CD1c-positive myeloid dendritic cell (primary cell): Measurements from ENCODE around the gene ERCC1.

Experiments used
- DNase-seq: peaks from one replicate; pipeline ENCODE4 v3.0.0-alpha.2; 2016; ENCODE audit errors: extremely low spot score

The ERCC1 gene

DNA sequence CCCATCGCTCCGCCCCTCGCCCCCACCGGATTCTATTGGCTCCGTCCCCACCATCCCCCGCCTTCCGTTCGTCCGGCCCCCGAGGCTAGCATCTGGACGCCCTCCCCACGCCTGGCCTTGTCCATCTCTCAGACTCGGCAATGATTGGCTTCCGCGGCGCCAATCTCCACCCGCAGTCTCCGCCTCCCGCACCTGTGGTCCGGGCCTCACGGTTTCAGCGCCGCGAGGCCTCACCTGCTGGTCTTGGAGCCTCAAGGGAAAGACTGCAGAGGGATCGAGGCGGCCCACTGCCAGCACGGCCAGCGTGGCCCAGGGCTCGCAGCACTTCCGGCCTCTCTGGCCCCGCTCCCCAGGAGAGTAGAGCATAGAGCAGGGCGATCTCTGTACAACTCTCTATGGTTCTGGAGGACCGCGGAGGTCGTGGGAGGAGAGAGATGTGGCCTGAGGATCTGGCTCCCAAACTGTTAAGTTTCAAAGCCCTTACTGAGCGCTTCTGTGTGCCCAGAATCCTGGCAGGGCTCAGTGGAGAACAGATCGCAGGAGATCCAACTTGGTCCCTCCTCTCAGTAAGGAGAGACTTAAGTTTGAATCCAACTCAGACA is at the start of gene ERCC1:
Gene ERCC1 (minus strand): TSS at position 329 of the 602 bp plus-strand sequence. CDS start 543 bp downstream, outside the sequence.
- peak; percentile 87 for DNase-seq

DNA sequence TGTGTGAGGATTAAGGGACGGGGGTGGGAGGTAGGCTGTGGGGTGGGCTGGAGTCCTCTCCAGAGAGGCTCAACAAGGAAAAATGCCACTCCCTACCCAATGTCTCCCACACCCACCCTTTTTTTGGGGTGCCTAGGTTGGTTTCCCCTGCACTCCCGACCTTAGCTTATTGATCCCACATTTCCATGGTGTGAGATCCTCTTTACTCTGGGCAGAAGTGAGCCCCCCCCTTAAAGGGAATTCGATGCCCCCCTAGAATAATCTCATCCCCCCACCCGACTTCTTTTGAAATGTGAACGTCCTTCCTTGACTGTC is 49.6 kb upstream of the ERCC1 start:
- peak; percentile 55 for DNase-seq

DNA sequence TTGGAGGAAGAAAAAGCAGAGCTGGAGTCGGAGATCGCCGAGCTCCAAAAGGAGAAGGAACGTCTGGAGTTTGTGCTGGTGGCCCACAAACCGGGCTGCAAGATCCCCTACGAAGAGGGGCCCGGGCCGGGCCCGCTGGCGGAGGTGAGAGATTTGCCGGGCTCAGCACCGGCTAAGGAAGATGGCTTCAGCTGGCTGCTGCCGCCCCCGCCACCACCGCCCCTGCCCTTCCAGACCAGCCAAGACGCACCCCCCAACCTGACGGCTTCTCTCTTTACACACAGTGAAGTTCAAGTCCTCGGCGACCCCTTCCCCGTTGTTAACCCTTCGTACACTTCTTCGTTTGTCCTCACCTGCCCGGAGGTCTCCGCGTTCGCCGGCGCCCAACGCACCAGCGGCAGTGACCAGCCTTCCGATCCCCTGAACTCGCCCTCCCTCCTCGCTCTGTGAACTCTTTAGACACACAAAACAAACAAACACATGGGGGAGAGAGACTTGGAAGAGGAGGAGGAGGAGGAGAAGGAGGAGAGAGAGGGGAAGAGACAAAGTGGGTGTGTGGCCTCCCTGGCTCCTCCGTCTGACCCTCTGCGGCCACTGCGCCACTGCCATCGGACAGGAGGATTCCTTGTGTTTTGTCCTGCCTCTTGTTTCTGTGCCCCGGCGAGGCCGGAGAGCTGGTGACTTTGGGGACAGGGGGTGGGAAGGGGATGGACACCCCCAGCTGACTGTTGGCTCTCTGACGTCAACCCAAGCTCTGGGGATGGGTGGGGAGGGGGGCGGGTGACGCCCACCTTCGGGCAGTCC is 49.0 kb upstream of the ERCC1 start:
- no peak for DNase-seq

DNA sequence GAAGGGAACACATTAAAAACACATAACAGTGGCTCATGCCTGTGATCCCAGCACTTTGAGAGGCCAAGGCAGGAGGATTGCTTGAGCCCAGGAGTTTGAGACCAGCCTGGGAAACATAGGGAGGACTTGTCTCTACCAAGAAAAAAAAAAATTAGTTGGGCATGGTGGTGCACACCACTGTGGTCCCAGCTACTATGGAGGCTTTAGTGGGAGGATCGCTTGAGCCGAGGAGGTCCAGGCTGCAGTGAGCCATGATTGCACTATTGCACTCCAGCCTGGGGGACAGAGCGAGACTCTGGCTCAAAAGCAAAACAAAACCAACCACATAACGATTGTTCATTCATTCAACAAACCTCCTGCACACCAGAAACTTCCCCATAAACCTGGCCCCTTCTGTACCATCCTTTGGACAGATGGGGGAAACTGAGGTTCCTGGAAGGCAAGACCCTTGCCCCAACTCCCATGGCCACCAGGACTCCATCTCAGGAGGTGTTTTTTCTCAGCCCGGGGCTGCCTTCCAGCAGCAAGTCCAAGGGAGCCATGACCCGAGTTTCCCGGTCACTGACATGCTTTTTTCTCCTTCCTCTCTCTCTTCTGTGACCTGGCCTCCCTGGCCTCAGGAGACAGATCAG is 48.3 kb upstream of the ERCC1 start:
- DNase-seq, result peak; percentile 64

DNA sequence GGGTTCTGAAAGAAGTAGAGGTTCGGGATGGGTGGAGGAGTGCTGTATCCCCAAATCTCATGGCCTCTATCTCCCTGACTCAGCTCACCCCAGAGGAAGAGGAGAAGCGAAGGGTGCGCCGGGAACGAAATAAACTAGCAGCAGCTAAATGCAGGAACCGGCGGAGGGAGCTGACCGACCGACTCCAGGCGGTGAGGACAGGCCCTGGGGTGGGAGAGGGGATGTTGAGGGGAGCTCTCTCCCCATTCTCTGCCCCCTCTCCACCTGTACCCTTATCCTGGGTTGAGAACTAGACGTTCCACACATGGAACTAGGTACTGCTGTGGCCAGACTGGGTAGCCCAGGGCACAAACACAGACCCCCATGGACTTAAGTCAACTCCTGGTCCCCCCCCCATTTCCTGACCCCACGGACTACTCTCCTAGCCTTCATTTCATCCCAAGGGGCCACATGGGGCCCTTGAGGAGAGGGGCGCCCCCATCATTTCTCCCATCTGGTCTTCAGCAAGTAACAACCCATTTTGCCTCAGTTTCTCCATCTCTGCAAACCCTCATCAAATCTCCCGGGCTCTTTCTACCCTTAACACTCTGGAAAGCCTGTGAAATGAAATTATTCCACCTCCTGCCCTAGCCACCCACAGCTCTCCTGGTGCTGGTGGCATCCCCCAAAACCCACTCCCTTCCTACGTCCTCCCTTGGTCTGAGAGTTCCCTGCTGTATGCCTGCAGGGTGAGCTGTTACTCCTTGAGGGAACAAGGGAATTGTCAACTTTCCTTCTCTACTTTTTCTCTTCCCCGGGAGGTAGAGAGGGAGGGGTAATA is 47.6 kb upstream of the ERCC1 start:
- no peak for DNase-seq

DNA sequence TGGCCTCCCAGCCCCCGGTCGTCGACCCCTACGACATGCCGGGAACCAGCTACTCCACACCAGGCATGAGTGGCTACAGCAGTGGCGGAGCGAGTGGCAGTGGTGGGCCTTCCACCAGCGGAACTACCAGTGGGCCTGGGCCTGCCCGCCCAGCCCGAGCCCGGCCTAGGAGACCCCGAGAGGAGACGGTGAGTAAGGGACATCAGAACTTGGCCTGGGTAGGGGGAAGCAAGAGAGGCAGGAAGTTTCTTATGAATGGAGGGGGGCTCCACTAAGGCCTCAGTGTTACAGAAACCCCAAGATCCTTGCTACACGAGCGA is 47.0 kb upstream of the ERCC1 start:
- no peak for DNase-seq

DNA sequence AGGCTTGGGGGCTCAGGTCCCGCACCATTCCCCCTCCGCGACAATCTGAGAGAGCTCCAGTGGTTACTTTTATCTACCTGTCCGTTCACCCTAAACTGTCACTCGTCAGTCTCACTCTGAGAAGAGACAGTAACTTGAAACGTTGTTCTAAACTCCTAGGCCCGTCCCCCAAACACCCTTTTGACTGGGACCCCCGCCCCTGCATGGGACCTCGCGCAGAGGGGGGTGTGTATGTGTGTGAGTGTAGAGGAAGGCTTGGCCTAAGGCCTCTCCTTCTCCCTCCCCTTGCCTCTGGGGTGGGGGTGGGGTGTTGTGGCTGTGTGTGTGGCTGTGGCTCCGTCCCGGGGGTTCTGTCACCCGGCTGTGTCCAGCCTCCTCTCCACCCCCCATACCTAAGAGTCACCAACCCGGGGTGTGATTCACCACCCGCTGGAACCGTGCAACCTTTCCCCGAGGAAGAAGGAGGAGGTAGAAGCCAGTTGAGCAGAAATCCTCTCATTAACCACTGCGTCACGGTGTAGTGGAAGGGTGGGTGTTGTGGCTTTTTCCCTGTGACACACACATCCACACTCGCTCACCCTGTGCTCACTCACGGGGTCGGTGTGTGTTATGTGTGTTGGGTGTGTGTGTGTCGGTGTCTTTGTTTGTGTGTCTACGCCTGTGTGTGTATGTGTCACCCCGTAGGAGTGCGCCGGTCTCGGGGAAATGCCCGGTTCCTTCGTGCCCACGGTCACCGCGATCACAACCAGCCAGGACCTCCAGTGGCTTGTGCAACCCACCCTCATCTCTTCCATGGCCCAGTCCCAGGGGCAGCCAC is 46.4 kb upstream of the ERCC1 start:
- peak; percentile 87 for DNase-seq

DNA sequence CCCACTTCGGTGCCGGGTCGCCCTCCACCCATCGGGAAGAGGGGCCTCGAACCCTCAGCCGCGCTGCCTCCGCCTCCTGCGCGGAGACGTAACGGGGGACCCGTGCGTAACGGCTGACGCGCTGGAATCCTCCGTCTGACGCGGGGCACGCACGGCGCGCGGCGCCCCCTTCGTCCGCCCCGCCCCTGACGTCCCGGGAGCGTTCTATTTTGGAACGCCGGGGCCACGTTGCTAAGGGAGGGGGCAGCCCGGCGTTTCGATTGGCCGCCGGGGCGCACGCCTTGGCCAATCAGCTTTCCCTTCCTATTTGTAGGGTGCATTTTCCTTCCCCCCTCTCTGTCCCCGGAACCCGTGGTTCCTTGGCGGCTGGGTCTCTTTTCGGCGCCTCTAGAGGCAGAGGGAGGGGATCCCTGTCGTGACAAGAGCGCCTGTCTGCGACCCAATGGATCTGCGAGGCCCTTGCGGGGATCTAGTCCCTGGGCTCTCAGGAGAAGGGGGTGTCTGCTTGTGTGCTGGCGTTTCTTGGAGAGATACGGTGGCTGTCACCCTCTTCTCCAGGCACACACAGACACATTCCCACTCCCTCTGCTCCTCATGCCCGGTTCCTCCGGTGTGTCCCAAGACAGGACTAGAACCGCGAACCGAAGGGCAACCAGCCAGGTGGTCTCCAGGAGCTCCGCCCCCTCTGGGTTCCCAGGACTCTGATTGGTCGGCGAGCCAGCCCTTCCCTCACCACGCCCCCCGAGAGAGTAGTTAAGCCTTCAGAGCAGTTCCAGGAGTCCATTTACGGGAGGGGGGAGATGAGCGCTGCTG is 45.6 kb upstream of the ERCC1 start:
- DNase-seq, result peak; percentile 95

DNA sequence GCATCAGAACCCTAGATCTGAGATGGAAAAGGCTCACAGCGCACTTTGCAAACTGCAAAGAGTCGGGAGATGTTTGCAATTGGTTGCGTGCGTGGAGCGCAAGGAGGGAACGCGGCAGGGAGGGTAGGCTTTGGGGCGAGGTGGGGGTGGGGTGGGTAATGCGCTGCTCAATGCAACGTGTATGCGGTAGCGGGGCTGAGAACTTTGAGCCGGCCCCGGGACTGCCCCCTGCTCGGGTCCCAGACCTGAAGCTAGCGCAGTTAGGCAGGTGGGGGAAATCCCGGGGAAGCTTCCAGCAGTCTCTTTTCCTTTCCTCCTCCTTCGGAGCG is 45.0 kb upstream of the ERCC1 start:
- DNase-seq, result no peak

DNA sequence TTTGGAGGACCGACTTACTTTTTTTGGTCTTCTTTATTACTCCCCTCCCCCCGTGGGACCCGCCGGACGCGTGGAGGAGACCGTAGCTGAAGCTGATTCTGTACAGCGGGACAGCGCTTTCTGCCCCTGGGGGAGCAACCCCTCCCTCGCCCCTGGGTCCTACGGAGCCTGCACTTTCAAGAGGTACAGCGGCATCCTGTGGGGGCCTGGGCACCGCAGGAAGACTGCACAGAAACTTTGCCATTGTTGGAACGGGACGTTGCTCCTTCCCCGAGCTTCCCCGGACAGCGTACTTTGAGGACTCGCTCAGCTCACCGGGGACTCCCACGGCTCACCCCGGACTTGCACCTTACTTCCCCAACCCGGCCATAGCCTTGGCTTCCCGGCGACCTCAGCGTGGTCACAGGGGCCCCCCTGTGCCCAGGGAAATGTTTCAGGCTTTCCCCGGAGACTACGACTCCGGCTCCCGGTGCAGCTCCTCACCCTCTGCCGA is 44.5 kb upstream of the ERCC1 start:
- no peak for DNase-seq

DNA sequence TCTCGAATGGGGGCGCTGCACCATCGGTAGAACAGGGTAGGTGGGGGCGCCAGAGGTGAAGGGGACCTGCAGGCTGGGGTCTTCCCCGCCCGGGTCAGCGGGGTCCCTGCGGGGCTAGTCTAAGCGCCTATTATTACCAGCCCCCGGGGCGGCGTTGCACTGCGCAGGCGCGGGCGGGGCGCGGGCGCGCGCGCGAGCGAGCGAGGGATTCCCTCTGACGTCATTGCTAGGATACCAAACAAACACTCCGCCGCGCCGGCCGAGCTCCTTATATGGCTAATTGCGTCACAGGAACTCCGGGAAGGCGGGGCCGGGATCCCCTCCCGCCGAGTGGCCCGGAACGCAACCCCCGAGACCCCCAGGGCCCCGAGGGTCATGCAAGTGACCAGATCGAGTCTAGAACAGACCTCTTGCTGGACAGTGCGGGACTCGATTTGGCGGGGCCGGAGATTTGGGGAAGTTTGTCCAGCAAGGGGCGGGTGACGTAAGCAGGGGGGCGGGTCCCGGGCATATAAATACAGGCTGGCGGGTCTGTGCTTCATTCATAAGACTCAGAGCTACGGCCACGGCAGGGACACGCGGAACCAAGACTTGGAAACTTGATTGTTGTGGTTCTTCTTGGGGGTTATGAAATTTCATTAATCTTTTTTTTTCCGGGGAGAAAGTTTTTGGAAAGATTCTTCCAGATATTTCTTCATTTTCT is 43.9 kb upstream of the ERCC1 start, which contains the start of gene FOSB:
Gene FOSB (plus strand): TSS at position 541 of the 703 bp plus-strand sequence. CDS start 591 bp downstream, outside the sequence.
- DNase-seq, result peak; percentile 98

DNA sequence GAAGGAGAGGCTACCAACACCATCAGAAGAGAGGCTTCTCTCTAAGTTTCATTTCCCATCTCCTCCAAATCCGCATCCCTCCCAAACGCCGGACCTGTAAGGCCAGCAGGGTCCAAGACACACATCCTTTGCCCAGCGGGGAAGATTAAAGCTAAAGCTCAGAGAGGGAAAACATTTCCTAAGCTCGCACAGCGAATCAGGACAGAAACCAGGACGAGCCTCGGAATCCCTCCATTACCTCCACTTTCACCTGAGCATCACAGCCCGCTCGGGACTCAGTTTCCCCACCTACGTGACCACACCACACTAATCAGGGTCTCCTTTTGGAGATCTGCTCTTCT is 43.4 kb upstream of the ERCC1 start:
- DNase-seq, result peak; percentile 48

DNA sequence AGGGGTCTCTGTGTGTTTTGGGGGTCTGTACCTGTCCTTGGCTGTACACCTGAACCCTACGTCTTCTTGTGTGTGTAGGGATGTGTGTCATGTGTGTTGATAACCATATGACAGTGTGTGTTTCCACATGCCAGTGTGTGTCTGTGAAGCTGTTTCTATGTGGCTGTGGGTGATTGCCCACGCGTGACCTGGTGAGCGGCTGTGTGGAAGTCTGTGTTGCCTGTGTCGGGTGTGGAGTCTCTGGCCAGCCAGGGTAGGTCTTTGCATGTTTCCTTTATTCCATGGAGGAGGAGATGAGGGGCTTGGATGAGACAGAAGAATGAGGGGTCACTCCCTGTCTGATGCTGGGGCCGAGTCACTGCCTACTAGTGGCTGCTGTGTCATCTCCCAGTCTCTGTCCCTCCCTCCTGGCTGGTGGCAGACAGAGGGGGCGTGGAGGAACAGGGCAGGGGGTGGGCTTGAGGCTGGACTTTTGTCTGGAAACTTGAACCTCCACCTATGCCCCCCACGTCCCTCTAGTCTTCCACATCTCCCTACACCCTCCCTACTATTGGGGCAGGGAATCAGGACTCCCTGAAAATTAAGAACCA is 41.2 kb upstream of the ERCC1 start:
- DNase-seq, result peak; percentile 30

DNA sequence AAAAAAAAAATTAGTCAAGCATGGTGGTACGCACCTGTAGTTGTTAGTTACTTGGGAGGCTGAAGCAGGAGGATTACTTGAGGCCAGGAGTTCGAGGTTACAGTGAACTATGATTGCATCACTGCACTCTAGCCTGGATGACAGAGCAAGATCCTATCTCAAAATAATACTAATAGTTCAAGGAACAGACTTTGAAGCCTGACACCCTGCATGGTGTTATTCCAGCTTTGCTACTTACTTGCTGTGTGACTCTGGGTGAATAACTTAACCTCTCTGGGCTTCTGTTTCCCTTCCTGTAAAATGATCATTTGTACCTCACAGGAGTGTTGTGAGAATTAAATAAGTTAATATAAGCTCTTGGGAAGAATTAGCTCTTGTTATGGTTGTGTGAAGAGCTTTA is 40.6 kb upstream of the ERCC1 start:
- DNase-seq, result no peak

DNA sequence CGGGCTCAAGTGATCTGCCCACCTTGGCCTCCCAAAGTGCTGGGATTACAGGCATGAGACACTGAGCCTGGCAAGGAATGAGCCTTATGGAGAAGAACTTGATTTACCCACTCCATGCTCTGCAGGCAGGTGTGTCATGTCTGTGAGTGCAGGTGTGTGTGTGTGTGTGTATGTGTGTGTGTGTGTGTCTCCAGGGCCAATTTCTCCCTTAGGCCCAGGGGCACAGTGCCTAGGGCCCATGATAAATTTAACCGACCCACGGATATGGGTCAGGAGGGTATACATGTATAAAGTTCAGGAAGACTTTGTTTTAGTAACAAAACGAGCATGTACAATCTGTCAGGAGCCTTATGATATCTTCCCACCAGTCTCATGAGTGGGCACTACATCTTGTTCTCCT is 39.5 kb upstream of the ERCC1 start:
- DNase-seq, result no peak

DNA sequence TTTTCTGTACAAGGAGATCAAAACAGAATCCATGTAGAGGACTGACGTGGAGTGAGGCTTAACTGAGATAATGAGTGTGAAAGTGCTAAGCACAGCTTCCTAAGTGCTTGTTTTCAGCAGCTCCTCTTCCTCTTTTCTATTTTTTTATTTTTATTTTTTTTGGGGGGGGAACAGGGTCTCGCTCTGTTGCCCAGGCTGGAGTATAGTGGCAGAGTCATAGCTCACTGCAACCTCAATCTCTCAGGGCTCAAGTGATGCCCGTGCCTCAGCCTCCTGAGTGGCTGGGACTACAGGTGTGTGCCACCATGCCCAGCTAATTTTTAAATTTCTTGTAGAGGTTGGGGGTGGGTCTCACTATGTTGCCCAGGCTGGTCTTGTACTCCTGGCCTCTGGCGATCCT is 38.5 kb upstream of the ERCC1 start:
- DNase-seq, result no peak

DNA sequence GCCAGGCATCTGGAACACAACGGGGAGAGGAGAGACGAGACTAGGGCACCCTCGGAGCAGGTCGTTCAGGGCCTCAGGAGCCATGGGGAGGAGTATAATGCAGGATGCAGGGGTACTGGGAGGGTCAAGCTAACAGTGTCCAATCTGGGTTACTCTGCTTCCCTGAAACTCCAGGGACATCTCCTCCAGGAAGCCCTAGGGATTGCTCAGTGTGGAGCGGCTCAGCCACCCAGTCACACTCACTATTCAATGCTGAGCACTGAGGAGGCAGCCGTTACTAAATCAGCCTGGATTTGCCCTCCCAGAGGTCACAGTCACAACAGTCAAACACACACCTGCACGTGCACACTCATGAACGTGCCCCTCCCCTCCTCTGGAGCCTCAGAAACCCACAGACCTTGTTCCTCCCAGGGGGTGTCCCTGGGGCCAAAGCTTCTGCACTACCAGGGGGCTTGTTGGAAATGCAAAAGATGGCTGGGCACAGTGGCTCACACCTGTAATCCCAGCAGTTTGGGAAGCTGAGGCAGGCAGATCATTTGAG is 37.2 kb upstream of the ERCC1 start:
- no peak for DNase-seq

DNA sequence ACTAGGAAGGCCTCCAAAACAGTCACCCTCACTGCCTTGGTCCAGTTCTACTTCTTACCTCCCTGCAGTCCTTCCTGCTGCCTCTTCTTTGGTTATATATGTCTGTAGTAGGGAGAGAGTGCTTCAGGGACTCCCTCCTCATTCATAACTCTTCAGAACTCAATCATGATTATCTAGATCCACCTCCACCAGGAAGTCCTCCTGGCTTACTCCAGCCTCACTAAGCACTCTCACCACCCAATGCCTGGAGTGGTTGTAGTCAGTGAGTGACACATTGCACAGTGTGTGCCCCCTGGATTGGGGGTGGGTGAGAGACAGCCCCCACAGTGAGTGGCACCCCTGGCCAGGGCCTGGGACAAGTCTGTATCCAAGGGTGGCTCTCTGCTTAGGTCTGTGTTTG is 34.1 kb upstream of the ERCC1 start:
- DNase-seq, result no peak

DNA sequence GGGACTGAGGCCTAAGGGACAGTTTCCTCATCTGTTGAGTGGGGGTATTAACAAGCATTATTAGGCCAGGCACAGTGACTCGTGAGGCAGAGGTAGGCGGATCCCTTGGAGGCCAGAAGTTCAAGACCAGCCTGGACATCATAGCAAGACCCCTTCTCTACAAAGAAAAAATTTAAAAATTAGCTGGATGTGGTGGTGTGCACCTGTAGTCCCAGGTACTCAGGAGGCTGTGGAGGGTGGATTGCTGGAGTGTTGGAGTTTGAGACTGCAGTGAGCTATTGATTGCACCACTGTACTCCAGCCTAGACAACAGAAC is 32.7 kb upstream of the ERCC1 start:
- no peak for DNase-seq
